GM19035 (cell line): ENCODE measurements around the gene FKRP.

ENCODE experiments used
- ATAC-seq: cut with Tn5 transposase; IDR thresholded peaks from one replicate; pipeline ENCODE4 v1.9.1; 2021; ENCODE audit not compliant: unreplicated experiment

FKRP gene

DNA sequence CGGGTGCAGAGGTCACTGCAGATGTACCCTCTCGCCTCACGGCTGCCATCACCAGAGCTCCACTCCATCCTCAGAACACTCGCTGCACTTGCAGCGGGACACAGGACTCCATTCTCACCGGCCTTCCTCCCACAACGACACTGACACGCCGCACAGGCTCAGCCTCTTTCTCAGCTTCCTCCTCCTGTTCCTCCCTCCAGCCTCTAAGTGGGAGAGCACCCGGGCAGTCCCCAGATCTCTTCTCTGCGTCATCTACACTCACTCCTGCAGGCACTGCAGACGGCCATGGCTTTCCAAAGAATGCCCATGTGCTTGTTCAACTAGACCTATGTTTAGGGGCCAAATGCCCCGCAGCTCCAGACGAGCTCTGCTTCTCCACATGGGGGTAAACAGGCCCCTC is 14.3 kb upstream of the FKRP start:
- no peak for ATAC-seq

DNA sequence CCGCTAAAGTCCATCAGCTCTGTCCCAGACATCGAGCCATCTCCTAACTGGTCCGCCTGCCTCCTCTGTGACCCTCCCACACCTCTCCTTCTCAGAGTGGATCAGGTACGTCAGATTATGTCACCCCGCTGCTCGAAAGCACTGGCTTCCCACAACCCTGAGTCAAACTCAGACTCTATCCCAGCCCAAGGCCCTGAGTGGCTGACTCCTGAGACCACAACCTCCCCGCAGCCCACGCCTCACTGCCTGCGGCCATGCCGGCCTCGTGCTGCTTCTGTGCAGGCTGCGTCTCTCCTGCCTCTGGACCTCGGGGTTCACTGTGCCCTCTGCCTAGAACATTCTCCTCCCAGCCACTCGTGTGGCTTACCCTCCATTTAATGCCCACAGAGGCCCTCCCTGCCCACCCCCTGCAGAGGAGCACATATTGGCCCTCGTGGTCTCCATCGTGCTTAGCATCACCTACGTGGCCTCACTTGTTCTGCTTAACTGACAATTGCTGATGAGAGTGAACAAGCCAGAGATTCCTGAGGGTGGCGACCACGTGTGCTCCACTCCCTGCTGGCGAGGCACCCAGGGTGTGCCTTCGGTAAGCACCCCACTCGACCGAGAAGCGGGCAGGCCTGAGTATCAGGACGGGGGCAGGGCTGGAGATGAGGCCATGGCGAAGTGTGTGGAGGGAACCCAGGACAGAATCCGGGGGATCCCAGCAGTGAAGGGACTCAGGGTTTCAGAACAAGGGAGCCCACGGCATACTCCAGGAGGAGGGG is 13.5 kb upstream of the FKRP start:
- no peak for ATAC-seq

DNA sequence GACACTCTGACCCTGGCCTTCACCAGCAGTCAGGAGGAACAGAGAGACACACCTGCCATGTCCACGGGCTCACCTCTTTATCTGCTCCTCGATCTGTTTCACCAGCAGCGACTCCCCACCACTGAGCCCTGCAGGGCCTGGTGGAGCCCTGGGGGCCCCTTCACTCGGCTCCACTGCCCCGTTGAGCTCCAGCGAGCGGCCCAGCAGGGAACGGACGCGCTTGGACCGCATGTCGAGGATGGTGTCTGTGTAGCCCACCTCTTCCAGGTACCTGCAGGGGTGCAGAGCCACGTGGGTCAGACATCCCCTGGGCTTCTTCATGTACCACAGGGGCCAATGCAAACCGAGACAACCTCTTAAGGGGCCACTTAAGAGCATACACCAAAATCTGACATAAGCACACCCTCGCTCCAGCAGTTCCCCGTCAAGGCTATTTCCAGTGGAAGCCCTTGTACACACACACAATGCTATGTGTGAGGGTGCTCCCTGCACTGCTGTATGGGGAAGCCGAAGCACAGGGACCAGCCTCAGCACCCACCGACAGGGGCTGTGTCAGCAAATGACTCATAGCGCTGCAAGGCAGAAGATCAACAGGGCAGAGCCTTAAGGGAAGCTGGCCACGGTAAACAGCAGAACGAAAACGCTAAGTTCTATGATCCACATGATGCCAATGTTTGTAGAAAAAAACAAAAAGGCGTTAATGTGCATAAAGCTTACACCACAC is 12.7 kb upstream of the FKRP start:
- no peak for ATAC-seq

DNA sequence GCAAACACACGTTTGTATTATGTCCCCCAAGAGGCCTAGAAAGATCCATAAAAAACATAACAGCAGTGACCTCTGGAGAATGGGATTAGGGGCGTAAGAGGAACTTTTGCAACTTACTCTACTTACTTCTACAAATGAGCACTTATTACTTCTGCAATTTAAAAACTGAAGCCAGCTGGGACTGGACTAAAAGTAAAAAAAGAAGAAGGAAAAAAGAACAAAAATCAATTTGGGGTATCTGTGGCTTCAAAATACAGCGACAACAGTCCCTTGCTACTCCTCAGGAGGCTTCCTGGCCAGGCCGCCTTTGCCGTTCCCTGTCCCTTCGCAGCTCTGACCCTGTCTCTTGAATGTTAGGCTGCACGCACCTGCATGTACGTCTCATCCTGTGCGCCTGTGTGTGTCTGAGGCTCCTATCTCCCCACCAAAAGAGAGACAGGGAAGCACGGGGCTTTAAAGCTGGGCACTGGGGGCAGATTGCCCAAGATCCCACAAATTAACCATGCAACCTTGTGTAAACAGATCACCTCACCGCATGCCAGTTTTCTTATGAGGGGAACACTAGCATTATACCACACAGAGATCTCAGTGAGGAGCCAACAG is 12.1 kb upstream of the FKRP start:
- no peak for ATAC-seq

DNA sequence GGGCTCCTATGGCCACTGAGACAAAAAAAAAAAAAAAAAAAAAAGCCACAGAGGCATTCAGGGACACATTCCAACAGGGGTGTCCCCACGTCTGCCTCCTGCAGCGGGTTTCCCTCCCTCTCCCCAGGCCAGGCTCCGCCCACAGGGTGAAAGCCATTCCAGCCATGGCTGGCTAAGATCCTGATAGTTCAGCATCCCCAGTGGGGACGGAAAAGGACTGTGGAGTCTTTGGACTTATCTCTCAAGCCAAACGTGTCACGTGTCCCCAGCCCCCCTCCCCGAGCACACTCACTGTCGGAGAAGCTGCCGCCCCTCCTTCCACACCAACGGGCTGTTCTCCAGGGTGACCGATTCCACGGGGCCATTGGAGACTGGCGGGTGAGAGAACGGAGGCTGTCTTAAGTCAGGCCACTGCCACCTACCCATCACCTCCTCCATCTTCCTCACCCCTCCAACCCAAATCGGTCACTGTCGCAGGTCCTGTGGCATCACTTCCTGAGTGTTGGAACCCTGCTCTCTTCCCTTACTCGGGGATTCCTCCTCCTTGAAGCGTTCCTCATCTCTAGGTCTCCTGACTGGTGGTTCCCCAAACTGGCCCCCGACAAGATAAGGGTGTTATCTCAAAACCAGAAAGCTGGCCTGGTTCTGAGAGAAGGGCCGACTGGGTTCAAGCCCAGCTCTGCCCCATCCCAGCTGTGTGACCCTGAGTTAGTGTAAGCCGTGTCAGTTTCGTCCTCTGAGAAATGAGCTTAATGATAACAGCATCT is 9.1 kb upstream of the FKRP start:
- no peak for ATAC-seq

DNA sequence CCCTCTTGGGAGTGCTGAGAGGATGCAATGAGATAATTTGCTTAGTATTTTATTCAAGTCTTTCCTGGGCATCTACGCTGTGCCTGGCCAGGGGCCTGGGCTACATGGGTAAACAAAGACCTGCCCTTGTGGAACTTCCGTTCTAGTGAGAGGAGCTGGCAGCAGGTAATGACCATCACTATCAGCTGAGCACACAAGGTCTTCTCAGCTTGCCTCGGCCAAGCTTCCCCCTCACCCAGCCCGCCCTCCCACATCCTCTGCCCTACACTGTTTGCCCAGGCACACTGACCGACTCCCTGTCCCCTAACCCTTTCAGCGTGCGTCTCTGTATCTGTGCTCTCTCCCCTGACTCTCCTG is 8.6 kb upstream of the FKRP start:
- no peak for ATAC-seq

DNA sequence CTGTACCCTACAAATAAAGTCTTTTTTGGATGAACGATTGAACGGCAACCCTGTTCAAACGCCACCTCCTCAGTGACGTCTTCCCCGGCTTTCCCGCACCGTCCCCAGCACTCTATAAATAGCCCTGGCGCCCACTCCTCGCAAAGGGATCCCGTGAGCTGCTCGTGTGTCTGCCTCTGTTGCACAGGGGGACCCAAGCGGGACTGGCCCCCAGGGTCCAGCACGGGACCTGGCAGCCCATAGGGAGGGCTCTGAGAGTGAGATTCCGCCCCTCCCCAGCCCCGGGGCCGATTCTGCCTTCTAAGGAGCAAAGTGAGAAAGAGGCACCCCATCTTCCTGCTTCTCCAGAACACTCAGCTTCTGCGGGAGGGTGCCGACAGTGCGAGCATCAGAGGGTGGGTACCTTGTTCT is 8.1 kb upstream of the FKRP start:
- ATAC-seq: no peak

DNA sequence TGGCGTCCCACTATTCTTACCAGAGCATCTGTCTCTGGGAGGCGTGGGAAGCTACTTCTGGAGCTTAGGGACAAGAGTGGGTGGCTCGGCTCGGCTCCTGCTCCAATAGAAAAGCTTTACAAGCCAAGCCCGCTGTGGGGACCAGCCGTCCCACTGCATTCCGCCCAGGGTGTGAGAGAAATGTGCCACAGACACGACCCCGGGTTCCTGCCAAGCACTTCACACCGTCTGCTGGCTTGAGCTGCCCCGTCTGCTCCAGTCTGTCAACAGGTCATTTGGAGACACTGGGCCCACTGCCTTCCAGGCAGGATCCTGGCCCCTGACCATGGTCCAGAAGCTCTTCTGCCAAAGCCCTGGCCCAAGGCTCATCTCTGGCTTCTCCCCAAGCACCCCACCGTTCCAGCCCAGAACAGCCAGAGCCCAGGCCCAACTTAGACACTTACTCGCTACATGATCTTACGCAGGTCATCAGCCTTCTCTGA is 6.5 kb upstream of the FKRP start:
- ATAC-seq: no peak

DNA sequence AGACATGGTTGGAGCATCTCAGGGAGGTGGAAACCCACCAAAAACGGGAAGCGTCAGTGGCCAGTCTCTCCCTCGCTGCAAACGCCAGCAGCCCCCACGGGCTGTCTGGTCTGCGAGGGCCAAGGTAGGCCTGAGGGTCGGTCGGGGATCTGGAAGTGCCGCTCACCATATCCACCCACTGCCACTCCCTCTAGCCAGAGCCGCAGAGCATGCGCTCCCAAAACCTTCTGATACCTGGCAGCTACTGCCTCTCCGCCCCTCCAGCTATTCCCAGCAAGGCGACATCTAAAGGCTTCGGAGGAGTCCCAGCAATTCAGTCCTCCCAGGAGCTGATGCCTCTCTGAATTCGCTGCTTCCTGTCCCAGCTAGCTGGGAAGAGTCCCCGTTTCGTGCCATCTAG is 4.4 kb upstream of the FKRP start:
- ATAC-seq: no peak

DNA sequence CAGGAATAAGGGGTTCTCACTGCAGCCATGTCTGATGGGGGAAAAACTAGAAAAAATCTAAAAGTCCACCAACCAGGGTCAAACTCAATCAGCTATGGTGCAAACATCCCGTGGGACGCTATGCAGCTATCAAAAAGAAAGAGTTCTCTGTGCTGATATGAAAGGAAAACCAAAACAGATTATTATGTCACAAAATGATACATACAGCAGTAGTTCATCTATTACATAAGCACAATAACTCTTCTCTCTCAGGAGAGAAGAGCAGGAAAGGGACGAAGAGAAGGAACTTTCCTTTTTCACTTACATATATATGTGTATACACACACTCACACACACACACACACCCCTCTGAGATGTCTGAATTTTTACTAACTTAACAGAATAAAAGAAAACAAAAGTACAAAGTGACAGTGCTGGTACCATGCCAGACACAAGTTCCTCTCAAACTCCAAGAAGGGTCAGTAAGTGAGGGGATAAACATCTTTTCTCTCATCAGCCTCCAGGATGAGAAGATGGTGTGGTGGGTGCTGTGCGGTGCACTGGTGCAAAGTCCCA is 2.9 kb upstream of the FKRP start:
- ATAC-seq: no peak

DNA sequence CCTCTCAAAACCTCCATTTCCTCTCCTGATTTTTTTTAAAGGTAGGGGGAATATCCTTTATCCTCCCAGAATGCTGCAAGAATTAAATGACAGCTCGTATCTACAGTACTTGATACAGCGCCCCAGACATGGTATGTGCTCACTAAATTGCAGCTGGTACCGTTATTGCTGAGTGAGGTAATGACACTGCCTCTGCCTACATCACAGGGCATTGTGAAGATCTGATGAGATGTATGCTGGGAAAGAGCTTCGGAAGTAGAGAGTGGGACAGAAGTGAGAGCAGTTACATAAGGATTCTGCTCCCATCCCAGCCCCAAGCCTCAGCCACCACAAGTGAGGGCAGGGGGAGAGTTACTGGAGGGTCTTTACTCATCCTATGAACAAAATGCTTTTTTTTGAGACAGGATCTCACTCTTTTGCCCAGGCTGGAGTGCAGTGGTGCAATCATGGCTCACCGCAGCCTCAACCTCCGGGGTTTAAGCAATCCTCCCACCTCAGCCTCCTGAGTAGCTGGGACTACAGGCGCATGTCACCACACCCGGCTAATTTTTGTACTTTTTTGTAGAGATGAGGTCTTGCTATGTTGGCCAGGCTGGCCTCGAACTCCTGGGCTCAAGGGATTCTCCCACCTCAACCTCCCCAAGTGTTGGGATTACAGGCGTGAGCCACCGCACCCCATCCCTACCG is 1.7 kb upstream of the FKRP start:
- ATAC-seq: no peak

DNA sequence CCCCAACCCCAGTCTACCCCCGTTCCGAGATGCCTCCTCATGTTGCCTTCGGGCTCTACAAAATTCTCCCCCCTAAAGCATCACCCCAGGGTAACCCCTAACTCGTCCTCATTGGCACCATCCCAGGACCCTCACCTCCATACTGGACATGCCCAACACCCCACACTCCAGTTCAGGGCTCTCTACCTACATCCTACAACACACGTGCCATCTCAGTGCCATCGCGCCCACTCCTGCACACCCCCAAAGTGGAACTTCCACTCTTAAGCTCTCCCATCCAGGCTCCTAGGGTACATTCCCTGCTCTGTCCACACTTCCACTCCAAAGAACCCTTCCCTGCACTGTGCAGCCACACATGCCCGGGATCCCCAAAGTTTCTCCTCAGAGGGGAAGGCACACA is 827 bp upstream of the FKRP start:
- no peak for ATAC-seq

DNA sequence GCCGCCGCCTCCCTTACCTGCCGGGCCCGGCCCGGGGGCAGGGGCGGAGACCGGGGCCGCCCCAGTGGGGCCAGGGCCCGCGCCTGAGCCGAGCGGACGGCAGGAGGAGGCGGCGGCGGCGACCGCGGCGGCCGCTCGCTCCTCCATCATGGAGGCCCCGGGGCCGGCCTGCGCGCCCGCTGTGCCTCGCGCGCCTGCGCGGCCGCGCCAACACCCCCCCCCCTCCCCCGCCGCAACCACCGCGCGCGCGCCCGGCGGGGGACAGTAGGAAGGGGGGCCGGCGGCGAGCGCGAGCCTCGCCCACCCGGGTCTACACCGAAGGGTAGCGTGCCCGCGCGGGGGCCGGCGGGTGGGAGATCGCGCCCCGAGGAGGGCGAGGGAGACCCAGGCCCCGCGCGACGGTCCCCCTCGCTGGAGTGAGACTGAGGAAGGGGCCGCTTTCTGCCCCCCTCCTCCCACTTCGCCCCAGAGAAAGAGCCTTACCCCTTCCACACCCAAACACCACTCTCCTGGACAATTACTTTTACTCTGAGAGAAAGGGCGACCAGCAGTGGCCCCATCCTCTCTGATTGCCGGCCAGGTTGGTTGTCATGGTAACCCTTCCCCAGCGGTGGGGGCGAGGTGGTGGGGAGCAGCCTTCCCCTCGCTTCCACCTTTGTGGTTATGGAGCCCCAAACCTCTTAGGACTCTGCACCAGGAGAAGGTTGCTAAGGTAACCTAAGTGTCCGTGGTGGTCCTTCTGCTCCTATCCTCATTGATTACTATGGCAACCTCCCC is 612 bp downstream of the FKRP start, which contains the start of gene STRN4:
TSS of gene STRN4 (minus strand) at position 170 of the 777 bp plus-strand sequence. CDS start at position 150, 20 bp downstream.
- peak; percentile 59 for ATAC-seq

DNA sequence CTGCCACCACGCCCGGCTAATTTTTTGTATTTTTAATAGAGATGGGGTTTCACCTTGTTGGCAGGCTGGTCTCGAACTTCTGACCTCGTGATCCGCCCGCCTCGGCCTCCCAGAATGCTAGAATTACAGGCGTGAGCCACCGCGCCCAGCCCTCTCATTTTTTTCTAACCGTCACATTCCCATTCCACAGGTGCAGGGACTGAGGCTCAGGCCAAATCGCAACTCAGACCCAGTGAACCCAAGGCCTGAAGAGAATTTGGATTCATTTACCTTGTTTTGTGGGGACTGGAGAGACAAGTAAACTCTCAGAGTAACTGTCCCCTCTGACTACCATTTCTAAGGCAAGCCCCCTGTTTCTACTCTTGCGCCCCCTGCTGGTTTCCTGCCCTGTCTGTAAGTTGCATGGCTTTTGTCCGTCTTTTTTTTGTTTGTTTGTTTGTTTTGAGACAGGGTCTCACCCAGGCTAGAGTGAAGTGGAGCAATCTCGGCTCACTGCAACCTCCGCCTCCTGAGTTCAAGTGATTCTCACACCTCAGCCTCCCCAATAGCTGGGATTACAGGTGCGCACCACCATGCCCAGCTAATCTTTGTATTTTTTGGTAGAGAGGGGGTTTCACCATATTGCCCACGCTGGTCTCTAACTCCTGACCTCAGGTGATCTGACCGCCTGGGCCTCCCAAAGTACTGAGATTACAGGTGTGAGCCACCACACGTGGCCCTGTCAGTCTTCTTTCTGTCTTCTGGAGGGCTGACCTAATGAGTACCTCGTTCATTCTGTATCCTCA is 2.7 kb downstream of the FKRP start:
- ATAC-seq: no peak

DNA sequence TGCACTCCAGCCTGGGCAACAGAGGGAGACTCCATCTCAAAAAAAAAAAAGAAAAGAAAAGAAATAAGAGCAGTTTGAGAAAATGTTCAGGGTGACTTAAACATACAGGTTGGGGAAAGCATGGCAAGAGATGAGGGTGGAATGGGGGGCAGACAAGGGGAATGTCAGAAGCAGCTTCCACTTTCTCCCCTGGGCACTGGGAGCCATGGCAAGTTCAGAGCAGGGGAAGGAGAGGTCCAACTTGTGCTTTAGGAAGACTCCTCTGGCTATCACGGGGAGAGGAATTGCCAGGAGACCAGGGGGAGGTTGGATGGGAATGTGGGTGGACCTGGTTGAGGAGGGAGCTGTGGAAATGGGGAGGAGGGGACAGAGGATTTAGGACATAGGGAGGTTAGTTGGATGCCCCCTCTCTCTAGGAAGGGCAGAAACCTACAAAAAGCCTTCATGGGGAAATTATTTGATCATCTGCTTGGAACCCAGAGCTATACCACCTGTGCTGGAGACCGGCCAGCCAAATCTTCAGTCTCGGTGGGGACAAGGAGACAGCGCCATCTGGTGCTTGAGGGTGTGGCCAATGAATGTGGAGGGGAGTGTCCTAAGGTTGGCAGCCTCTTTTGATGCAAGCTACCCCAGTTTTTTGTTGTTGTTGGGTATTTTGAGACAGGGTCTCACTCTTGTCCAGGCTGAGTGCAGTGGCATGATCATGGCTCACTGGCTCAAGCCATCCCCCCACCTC is 7.7 kb downstream of the FKRP start:
- no peak for ATAC-seq

DNA sequence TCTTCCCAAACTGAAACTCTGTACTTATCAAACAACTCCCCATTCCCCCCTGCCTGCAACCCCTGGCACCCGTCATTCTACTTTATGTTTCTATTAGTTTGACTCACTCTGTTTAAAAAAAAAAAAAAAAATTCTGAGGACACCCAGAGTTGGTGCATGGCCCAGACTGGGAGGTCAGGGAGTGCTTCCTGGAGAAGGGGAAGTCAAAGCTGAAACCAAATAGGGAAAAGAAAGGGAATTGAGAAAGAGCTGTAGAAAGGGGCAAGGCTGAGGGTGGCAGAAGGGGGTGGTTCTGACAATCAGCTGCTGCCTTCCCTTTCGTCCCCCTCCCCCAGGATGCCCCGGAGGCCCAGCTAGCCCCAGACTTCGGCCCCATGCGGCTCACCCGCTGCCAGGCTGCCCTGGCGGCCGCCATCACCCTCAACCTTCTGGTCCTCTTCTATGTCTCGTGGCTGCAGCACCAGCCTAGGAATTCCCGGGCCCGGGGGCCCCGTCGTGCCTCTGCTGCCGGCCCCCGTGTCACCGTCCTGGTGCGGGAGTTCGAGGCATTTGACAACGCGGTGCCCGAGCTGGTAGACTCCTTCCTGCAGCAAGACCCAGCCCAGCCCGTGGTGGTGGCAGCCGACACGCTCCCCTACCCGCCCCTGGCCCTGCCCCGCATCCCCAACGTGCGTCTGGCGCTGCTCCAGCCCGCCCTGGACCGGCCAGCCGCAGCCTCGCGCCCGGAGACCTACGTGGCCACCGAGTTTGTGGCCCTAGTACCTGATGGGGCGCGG is 9.4 kb downstream of the FKRP start:
- no peak for ATAC-seq

DNA sequence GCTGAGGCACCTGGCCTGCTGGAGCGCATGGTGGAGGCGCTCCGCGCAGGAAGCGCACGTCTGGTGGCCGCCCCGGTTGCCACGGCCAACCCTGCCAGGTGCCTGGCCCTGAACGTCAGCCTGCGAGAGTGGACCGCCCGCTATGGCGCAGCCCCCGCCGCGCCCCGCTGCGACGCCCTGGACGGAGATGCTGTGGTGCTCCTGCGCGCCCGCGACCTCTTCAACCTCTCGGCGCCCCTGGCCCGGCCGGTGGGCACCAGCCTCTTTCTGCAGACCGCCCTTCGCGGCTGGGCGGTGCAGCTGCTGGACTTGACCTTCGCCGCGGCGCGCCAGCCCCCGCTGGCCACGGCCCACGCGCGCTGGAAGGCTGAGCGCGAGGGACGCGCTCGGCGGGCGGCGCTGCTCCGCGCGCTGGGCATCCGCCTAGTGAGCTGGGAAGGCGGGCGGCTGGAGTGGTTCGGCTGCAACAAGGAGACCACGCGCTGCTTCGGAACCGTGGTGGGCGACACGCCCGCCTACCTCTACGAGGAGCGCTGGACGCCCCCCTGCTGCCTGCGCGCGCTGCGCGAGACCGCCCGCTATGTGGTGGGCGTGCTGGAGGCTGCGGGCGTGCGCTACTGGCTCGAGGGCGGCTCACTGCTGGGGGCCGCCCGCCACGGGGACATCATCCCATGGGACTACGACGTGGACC is 10.1 kb downstream of the FKRP start:
- no peak for ATAC-seq
